Body of pancreas (tissue), 4 donors: Measurements from ENCODE around the gene KBTBD6. TPM values are rescaled to one million over a fixed set of nuclear protein-coding genes. Genes with fewer than 3 reads are reported as not detected.
"Not testable (repeated sequence)": the region's sequence is repeated elsewhere in the genome, so short reads cannot be mapped to it uniquely, and the experiment has no call there.

ENCODE experiments used
- ATAC-seq: fragments of 150-250 bp; one replicate; pipeline ENCODE4 v1.9.1; 2016
- DNase-seq, 4 donors: peaks; one replicate each; pipeline ENCODE4 v3.0.0-alpha.2; 2019
- H3K27ac ChIP-seq, 4 donors: fragments of 200-600 bp; sonication (generic); 1 replicate in 3 of 4; 2 replicates in 1 of 4; pipeline versions ENCODE4 v1.5.1 to v1.6.1; 2016 to 2019; ENCODE audit warnings: mild to moderate bottlenecking in 1 of 4, mixed read lengths in 1 of 4, moderate library complexity in 1 of 4
- H3K27me3 ChIP-seq, 2 donors: fragments of 200-600 bp; sonication (generic); one replicate each; pipeline ENCODE4 v1.6.0; 2016; ENCODE audit warnings: mild to moderate bottlenecking in 1 of 2
- H3K36me3 ChIP-seq, 2 donors: fragments of 200-600 bp; sonication (generic); replicated peaks in 1 of 2; 2 replicates each; pipeline ENCODE4 v1.5.1; 2016; ENCODE audit warnings: low read depth in 2 of 2; ENCODE audit not compliant: insufficient read depth in 1 of 2
- H3K4me1 ChIP-seq: fragments of 200-600 bp; sonication (generic); one replicate; pipeline ENCODE4 v1.6.0; 2016
- H3K4me3 ChIP-seq, 2 donors: fragments of 200-600 bp; sonication (generic); 1 replicate in 1 of 2; 2 replicates in 1 of 2; pipeline ENCODE4 v1.5.1; 2016 to 2019
- H3K9me3 ChIP-seq, 3 donors: fragments of 200-600 bp; sonication (generic); 1 replicate in 2 of 3; 2 replicates in 1 of 3; pipeline ENCODE4 v1.5.1; 2016
- CTCF ChIP-seq, 7 experiments: fragments of 450-650 bp in 4 of 7; fragments of 200-600 bp in 3 of 7; sonication (generic) in 3 of 7; IDR thresholded peaks; one replicate each; pipeline ENCODE4 v1.5.1; 2016 to 2019; ENCODE audit warnings: antibody characterized with exemption in 7 of 7
- POLR2A ChIP-seq, 3 donors: fragments of 450-650 bp; IDR thresholded peaks; one replicate each; pipeline ENCODE4 v1.6.1; 2016; ENCODE audit warnings: antibody characterized with exemption in 3 of 3, mild to moderate bottlenecking in 2 of 3
- WGBS, 2 donors: methylation state at CpG; one replicate each; pipeline ENCODE4 v1.1.5; 2017; 5-methylcytosine and 5-hydroxymethylcytosine counted together
- intact Hi-C: fragments of 100-400 bp; cut with DNase I; formaldehyde crosslinking; loops from one replicate; pipeline ENCODE4 v1.15.1; 2023
- total RNA-seq, 2 donors: library from RNA; depleted of rRNA; stranded (reverse); fragments of >200 nt; gene quantifications; one replicate each; pipeline ENCODE4 v1.1.0, GENCODE V29; 2016

The KBTBD6 gene
- total RNA-seq, 2 donors from 2014 or later, result 1.6 to 4.7 TPM

GRCh38 chr13:41177616-41178015 lies 45.0 kb upstream of the KBTBD6 start:
- 15 to 27% methylated on average over 2 of the region's 2 CpGs for WGBS, 2 donors
- no peak overlapping the region for H3K27ac ChIP-seq
- no peak for DNase-seq
- no peak for ATAC-seq
- no peaks in the 10 kb centered on the region for H3K36me3 ChIP-seq
- TF ChIP-seq CTCF (IDR thresholded peaks at IDR 0.05) (no peak), POLR2A (IDR thresholded peaks at IDR 0.05) (no peak)
- H3K9me3 ChIP-seq, result peaks cover 0 to 6% (median 0%) of the 10 kb centered on the region in 3 donors
- intact Hi-C loops, result no loop called here
- no peaks in the 10 kb centered on the region for H3K4me1 ChIP-seq
- no peaks in the 10 kb centered on the region for H3K27me3 ChIP-seq
- H3K4me3 ChIP-seq, result no peak overlapping the region

GRCh38 chr13:41175576-41175975 lies 43.0 kb upstream of the KBTBD6 start:
- 90 to 92% methylated on average over 8 of the region's 8 CpGs for WGBS, 2 donors
- ATAC-seq, H3K4me1 ChIP-seq, H3K9me3 ChIP-seq, intact Hi-C loops, H3K36me3 ChIP-seq, H3K4me3 ChIP-seq, H3K27me3 ChIP-seq, DNase-seq, H3K27ac ChIP-seq: not testable (repeated sequence)

GRCh38 chr13:41162151-41162550 lies 29.5 kb upstream of the KBTBD6 start:
- no peaks in the 10 kb centered on the region for H3K4me1 ChIP-seq
- 81 to 93% methylated on average over 3 of the region's 3 CpGs for WGBS, 2 donors
- no peak for TF ChIP-seq POLR2A (IDR thresholded peaks at IDR 0.05)
- TF ChIP-seq CTCF (IDR thresholded peaks at IDR 0.05), result no peak

GRCh38 chr13:41159174-41159573 lies 26.6 kb upstream of the KBTBD6 start:
- Histone ChIP-seq H3K27ac (no peak overlapping the region), H3K9me3 (no peaks in the 10 kb centered on the region), H3K36me3 (no peaks in the 10 kb centered on the region), H3K4me1 (no peaks in the 10 kb centered on the region), H3K4me3 (no peak overlapping the region), H3K27me3 (no peaks in the 10 kb centered on the region)
- intact Hi-C loops, result no loop called here
- ATAC-seq (no peak), DNase-seq (no peak)
- TF ChIP-seq CTCF (IDR thresholded peaks at IDR 0.05) (no peak), POLR2A (IDR thresholded peaks at IDR 0.05) (no peak)

More at GRCh38 chr13:41162151-41162550, 29.5 kb upstream of the KBTBD6 start:
- no peak overlapping the region for H3K4me3 ChIP-seq
- intact Hi-C loops, result no loop called here
- H3K27ac ChIP-seq, result no peak overlapping the region
- DNase-seq, result no peak
- no peak for ATAC-seq
- no peaks in the 10 kb centered on the region for H3K27me3 ChIP-seq
- no peaks in the 10 kb centered on the region for H3K9me3 ChIP-seq
- H3K36me3 ChIP-seq, result no peaks in the 10 kb centered on the region

- H3K27me3 ChIP-seq, result no peaks in the 10 kb centered on the region
- ATAC-seq (no peak), DNase-seq (no peak)
- H3K4me3 ChIP-seq, result no peak overlapping the region
- intact Hi-C loops, result no loop called here
- no peaks in the 10 kb centered on the region for H3K4me1 ChIP-seq
- no peak overlapping the region for H3K27ac ChIP-seq
- no peaks in the 10 kb centered on the region for H3K36me3 ChIP-seq
- whole genome bisulfite sequencing, 2 donors, result 90 to 93% methylated on average over 4 of the region's 4 CpGs
- H3K9me3 ChIP-seq, result peaks cover 0 to 3% (median 0%) of the 10 kb centered on the region in 3 donors
- no peak for TF ChIP-seq POLR2A (IDR thresholded peaks at IDR 0.05)
- no peak for TF ChIP-seq CTCF (IDR thresholded peaks at IDR 0.05)
Observed at GRCh38 chr13:41157048-41157717, 24.6 kb upstream of the KBTBD6 start.
